ENCODE results near the gene ERAL1.
"Not testable (repeated sequence)": the region's sequence is repeated elsewhere in the genome, so short reads cannot be mapped to it uniquely, and the experiment has no call there.

The ERAL1 gene

DNA sequence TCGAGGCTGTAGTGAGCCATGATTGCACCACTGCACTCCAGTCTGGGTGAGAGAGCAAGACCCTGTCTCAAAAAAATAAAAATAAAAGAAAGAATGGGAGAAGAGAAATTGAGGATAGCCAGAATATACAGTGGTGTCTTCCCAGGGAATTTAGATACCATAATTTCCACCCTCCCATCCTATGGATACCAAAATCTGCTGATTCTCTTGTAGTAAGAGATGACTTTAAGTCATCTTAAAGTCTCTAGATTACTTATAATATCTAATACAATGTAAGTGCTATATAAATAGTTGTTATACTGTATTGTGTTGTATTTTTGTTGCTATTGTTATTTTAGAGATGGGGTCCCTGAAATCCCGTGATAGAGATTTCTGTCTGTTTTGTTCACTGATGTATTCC is 1.5 kb upstream of the ERAL1 start:
- no peak for DNase-seq

DNA sequence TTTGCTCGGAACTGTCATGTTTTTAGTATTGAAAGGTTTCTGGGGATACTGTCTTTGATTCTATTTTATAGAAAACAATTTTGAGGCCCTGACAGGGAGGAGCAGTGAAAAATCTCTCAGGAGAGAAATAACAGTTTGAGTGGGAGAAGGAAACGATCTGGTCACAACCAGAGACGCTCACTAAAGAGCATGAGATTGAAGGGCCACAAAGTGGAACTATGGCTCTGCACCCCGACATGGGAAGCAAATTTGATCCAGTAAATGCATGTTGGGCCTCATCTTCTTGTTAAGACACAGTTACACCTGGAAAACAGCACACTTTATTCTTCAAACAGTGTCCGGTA is 492 bp downstream of the ERAL1 start:
- no peak for DNase-seq

DNA sequence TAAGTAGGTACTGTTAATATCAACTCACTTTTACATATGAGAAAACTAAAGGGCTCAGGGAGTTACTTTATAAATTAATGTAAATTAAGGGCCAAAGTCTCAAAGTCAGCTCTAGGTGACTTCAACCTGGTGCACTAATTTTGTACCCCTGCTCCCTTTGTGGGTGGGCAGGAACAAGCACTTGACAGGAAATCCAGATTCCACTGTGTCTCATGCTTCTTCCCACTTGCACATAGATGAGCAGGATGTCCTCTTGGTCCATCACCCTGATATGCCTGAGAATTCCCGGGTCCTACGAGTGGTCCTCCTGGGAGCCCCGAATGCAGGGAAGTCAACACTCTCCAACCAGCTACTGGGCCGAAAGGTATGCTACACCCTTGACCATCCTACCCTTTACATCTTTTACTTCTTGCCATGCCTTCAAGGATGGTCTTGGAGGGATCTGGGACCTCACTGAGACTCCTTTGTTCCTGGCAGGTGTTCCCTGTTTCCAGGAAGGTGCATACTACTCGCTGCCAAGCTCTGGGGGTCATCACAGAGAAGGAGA is 1.3 kb downstream of the ERAL1 start:
- no peak for DNase-seq

DNA sequence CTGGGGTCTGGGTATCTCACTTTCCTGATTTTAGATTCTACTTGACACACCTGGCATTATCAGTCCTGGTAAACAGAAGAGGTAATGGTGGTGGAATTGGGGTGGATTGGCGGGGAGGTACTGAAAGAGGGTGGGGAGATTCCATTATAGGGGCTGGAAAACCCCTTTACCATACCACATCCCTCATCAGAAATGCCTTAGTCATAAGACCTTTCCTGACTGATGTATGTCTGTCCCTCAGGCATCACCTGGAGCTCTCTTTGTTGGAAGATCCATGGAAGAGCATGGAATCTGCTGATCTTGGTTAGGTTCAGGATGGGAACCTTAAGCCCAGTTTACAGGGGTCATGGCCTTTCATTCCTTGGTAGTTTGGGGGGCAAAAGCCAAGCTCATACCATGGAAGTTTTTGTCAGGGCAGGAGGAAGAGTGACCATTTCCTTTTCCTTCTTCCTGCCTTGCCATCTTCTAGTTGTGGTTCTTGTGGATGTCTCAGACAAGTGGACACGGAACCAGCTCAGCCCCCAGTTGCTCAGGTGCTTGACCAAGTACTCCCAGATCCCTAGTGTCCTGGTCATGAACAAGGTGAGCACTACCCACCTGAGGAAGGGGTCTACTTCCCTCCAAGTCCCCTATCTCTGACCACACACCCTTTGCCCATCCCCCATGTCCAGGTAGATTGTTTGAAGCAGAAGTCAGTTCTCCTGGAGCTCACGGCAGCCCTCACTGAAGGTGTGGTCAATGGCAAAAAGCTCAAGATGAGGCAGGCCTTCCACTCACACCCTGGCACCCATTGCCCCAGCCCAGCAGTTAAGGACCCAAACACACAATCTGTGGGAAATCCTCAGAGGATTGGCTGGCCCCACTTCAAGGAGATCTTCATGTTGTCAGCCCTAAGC is 3.3 kb downstream of the ERAL1 start:
- no peak for DNase-seq

DNA sequence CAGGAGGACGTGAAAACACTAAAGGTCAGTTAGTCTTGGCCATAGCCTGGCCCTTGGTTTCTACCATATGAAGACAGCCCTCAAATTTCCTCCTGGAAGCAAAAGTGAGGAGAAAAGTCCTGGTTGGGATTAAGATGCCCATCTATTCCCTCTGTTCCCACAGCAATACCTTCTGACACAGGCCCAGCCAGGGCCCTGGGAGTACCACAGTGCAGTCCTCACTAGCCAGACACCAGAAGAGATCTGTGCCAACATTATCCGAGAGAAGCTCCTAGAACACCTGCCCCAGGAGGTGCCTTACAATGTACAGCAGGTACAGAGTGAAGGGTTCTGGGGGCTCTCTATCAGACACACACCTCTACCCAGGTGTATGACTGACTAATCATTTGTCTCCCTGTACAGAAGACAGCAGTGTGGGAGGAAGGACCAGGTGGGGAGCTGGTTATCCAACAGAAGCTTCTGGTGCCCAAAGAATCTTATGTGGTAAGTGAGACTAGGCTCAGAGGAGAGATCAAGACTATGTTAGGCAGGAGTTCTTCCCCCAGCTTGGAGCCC is 4.1 kb downstream of the ERAL1 start:
- DNase-seq = no peak

DNA sequence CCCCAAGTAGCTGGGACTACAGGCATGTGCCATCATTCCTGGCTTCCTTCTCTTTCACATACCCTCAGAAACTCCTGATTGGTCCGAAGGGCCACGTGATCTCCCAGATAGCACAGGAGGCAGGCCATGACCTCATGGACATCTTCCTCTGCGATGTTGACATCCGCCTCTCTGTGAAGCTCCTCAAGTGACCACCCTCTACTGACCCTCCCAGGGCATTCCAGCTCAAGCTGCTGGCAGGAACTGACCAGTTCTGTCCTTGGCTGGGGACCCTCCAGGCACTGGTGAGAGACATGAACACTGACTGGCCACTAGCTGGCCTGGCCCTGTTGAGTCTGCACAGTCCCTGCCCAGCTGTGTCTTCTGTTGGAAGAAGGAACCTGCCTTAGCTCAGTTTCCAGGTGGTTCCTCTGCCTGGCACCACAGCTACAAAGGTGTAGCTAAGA is 5.6 kb downstream of the ERAL1 start:
- no peak for DNase-seq

DNA sequence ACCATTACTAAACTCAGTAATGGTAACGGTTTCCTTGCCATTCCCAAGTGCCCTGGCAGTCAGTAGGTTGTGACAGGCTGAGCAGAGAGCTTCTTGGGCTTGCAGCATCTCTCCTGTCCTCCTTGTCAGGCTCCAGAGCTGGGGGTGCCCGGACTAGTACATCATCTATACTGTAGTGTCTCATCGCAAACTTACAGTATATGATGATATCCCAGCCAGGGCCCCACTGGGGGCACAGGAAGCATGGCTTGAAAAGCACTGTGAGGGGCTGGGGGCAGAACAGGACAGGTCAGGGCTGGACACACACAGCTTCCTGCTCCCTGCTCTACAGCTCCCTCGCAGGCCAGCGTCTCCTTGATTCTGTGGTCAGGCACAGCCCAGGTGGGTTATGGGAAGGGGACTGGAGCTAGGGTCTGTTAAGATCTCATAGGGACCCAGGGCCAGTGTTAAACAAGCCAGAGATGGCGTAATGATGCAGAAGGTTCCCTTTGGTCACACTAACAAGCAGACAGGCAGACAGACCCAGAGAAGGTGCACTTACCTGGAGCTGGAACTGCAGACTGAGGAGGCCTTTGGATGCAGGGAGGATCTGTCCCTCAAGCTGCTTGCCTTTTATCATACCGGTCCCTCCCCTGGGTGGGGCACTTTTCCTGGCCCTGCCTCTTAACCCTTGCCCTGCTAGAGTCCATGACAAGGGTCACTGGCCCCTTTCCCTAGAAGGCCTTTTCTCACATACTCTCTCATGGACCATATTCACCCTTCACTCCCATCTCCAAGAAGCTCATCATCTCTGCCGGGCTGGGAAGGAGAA is 6.8 kb downstream of the ERAL1 start:
- no peak for DNase-seq

DNA sequence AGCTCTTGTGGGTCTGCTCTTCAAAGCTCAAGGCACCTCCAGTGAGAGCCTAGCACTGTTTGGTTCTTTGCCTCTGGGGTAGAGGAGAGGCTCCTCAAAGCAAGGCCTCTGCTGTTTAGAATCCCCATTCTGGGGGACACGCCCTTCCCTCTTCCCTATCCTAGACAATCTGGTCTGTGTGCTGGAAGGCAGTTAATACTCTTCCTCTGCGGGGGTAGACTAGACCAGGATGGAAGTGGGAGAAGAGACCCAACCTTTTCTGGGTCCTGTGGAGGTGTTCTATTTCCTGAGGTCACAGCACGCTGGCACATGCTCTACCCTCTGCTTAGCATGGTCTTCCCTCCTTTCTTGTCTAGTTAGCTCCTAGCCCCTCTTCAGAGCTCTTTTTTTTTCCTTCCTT is 7.7 kb downstream of the ERAL1 start:
- no peak for DNase-seq

DNA sequence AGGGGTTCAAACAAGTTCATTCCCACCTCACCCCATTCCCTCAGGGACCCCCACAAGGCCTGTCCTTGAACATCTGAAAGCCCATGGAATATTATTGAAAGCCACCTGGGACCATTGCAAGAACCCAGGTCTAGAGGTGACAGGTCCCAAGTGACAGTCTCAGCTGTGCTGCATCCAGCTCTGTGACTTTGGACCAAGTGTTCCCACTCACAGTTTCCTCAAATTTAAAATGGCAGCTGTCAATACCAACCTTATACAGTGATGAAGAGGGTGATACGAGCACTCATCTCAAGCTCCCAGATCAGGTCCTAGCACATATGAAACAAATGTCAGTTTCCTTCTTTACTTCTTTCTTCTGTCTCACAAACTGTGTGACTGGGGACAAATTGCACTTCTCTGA is 9.1 kb downstream of the ERAL1 start:
- no peak for DNase-seq

DNA sequence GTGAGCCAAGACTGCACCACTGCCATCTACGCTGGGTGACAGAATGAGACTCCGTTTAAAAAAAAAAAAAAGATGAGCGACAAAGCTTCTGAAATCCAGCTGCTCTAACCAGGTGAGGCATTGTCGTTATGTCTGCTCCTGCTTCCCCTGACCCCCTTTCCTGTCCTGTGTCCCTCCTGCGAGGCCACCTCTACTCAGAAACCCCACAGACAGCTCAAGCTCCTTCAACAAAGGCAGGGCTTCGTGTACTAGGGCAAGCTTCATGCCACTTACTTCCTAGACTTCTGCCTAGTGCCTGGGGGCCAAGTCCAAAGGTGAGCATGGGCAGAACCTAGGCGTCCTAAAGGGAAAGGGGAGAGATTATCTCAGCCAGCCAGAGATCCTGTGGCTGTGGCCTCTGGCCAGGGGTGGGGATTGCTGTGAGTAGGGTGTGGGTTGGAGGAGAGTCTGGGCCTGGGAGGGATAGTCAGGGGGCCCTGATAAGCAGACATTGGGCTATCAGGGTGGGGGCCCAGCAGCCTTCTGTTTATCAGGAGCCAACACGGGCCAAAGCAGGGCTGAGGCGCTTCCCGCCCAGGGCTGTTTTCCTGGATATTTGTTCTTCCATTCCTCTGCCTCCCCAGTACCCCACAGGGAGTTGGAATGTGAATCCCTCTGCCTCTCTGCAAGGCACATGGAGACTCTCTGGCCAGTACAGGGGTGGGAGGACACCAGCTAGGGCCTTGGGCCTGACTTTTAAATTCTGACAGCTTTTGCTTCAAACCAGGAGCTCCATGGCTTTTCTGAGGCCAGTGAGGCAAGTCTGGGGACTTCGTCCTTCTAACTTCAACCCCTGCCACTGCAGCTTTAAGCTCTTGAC is 10.4 kb downstream of the ERAL1 start:
- DNase-seq = no peak

DNA sequence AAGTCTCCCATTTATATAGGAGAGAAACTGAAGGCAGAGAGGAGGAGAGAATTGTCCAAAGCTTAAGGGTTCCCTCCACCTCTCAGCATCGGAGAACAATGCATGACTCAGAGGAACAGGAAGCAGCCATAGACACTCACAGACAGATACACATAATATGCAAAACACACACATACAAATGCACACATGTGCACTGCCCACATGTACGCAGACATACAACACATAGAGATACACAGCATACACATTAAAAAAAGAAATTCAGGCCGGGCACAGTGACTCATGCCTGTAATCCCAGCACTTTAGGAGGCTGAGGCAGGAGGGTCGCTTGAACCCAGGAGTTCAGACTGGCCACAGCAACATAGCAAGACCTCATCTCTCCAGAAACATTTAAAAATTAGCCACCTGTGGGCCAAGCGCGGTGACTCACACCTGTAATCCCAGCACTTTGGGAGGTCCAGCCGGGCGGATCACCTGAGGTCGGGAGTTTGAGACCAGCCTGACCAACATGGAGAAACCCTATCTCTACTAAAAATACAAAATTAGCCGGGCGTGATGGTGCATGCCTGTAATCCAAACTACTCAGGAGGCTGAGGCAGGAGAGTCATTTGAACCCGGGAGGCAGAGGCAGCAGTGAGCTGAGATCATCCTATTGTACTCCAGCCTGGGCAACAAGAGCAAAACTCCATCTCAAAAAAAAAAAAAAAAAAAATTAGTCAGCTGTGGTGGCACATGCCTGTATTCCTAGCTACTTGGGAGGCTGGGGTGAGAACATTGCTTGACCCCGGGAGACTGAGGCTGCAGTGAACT is 11.3 kb downstream of the ERAL1 start:
- no peak for DNase-seq

DNA sequence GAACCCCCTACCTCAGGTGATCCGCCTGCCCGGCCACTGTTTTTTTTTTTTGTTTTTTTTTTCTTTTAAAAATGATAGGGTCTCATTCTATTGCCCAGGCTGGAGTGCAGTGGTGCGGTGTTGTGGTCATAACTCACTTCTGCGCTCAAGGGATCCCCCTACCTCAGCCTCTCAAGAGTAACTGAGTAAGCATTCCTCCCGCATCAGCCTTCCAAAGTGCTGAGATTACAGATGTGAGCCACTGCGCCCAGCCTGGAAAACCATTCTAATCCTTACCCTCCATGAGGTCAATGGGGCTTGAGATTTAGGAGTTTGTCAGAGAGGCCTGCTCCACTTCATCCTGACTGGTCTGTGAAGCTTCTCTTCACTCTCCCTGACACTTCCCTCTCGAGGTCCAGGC is 12.5 kb downstream of the ERAL1 start:
- no peak for DNase-seq

DNA sequence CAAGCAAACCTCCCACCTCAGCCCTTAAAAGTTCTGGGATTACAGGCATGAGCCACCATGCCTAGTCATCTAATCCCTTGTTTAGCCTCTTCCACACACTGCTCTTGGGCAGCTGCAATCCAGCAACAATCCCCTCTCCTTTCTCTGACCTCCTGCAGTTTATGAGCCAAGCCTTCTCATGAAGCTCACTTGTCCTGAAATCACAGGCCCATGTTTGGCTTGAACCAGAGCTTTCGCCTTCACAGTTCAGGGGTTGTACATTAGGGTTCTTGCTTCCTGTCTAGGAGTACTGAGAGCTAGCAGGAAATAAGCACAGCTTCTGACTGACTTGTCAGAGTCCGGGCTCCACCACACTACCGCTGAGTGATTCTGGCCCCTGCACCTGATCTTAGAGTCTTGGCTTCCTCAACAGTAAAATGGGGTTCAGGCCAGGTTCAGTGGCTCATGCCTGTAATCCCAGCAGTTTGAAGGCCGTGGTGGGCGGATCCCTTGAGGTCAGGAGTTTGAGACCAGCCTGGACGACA is 16.3 kb downstream of the ERAL1 start:
- peak in 4 of 6 experiments; percentile 17 to 58 (median 46) for DNase-seq

DNA sequence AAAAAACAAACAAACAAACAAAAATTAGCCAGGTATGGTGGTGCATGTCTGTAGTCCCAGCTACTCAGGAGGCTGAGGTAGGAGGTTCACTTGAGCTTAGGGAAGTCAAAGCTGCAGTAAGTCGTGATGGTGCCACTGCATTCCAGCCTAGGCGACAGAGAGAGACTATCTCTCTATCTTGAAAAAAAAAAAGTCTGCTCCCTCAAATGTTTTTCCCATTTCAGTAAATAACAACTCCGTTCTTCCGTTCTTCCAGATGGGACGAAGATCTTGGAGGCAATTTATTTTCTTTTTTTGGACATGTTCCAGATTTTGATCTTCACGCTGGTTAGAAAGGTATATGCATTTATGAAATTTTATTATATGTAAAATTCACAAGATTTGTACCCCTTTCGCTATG is 19.0 kb downstream of the ERAL1 start:
- no peak for DNase-seq

DNA sequence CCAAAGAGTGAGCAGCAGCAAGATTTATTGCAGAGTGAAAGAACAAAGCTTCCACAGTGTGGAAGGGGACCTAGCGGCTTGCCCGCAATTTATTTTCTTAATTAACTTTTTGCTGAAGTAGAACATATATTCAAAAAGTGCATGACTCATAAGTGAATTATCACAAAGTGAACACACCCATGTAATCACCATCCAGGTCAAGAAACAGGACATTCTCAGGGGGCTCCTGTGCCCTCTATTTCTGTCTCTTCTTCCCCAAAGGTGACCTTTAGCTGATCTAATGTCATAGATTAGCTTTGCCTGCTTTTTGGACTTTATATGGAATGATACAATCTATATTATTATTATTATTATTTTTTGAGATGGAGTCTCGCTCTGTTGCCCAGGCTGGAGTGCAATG is 19.9 kb downstream of the ERAL1 start:
- DNase-seq = no peak

DNA sequence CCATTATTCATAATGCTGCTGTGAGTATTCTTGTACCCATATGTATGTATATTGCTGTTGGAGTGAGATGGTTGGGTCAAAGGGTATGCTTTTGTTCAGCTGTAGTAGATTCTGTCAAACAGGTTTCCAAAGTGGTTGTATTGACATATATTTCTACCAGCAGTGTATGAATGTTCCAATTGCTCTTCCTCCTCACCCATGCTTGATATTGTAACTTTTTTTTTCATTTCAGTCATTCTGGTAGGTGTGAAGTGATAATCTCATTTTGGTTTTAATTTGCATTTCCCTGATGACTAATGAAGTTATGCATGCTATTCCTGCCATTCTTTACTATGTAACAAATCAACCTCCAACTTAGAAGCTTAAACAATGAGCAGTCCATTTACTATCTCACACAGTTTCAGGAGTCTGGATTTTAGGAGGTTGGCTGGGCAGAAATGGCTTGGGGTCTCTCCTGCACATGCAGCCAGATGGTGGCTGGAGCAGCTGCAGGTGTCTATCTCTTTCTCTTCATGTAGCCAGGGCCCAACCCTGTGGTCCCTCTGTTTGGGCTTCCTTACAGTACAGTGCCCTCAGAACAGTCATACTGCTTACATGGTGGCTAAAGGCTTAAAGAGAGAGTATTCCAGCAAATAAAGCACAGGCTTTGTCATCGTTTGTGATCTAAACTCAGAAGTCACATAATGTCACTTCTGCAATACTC is 21.2 kb downstream of the ERAL1 start:
- no peak for DNase-seq

DNA sequence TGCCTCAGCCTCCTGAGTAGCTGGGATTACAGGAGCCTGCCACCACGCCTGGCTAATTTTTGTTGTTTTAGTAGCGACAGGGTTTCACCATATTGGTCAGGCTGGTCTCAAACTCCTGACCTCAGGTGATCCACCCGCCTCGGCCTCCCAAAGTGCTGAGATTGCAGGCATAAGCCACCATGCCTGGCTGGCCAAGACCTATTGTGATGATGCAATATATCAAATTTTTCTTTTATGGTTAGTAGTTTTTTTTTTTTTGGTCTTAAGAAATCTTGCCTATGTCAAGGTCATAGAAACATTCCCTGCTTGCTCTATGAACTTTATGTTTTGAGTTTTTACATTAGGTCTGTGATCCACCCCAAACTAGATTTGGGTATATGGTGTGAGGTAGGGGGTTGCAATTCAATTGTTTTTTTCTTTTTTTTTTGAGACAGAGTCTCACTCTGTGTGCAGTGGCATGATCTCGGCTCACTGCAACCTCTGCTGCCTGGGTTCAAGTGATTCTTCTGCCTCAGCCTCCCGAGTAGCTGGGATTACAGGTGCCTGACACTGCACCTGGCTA is 22.4 kb downstream of the ERAL1 start:
- not testable (repeated sequence) for DNase-seq

DNA sequence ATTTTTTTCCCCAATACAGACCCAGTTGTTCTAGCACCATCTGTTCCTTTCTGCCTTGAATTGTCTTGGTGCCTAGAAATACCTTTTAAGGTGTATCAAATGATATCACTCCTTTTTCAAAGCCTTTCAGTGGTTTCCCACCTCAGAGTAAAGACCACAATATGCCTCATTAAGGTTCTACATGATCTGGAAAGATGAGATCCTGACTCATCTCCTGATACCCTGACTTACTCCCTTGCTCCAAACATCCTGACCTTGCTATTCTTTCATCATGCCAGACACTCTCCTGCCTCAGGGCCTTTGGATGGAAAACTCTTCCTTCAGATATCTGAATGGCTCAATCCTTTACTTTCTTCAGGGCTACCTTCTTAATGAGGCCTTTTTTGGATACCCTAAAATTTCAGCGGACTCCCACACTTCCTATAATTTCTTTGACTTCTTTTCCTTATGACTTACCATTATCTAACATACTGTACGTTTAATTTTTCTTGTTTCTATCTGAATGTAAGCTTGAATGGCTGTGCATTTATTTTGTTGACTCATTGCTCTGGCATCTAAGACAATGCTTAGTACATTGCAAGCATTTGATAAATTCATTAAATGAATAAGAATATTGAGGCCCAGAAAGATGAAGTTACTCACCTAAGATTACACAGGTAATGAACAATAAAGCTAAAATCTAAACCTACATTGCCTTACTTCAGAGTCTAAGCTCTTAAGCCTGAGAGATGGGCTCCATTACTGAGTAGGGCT is 23.5 kb downstream of the ERAL1 start:
- DNase-seq = no peak

DNA sequence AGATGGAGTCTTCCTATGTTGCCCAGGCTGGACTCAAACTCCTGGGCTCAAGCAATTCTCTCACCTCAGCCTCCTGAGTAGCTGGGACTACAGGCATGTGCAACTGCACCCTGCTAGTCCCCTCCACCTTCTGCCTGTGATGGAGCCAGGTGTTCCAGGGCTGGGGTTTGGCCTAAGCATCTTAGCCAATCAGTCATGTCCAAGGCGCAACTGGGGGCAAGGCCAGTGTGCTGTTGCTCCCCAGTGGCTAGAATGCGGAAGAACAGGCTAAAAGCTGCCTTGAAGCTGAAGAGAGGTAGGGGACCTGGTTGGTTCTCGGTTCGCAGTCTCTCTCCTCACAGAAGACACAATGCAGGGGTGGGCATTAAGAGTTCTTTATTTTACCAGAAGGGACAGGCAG is 24.2 kb downstream of the ERAL1 start:
- peak in 1 of 6 experiments; percentile 3 for DNase-seq

Data from stimulated activated naive CD4-positive, alpha-beta T cell (primary cell).